Activated CD8-positive, alpha-beta memory T cell treated with anti-CD3 and anti-CD28 coated beads, Interleukin-2, amount 50 U/mL, for 1 hour (primary cell): ENCODE data around the gene FAM180A.

Experiments used
- DNase-seq: peaks from one replicate; pipeline ENCODE4 v3.0.0-alpha.2; 2020; ENCODE audit errors: extremely low read depth

FAM180A gene

GRCh38 chr7:135771961-135772638 lies 23.5 kb upstream of the FAM180A start:
- no peak for DNase-seq

DNA sequence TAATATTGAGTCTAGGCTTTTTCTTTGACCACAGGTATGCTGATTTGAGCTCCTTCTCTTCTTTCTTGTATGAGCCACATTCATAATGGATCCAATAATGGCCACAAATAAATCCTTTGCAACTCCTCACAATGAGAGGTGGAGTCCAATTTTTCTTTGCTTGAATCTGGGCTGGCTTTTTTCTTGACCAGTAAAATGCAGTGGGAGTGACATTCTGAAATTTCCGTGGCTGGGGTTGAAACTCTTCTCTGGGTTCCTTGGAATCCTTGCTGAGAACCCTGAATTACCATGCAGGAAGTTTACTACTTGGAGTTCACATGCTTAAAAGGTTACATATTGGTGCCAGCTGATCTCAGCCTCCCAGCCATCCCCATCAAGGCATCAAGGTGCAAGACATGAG lies 22.4 kb upstream of the FAM180A start:
- no peak for DNase-seq

DNA sequence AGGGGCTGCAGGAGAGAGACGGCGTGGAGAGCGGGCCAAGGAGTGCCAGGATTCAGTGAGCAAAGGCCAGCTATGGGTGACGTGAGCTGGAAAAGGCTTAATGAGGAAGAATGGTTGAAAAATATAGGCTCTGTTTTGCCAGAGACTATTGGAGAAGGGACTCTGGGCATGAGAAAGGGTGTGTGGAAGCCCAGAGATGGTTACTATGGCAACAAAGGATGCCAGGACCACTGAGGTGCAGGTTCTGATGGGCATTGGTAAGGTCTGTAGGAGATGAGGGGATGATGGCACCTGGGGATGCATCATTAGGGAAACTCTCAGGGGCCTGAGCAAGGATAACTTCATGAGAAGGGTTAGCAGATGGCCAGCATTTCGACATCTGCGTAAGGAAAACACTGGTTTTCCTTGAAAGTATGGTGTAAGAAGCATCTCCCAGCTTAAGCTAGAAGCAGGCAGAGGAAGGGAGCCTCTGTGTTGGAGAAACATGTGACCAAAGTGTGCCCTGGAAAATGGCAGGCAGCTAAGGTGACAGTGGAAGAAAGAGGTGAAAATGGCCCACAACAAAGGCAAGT lies 21.6 kb upstream of the FAM180A start:
- no peak for DNase-seq

- no peak for DNase-seq
Measured at GRCh38 chr7:135769005-135769802, 20.6 kb upstream of the FAM180A start.

GRCh38 chr7:135768467-135768866 lies 19.9 kb upstream of the FAM180A start:
- no peak for DNase-seq

DNA sequence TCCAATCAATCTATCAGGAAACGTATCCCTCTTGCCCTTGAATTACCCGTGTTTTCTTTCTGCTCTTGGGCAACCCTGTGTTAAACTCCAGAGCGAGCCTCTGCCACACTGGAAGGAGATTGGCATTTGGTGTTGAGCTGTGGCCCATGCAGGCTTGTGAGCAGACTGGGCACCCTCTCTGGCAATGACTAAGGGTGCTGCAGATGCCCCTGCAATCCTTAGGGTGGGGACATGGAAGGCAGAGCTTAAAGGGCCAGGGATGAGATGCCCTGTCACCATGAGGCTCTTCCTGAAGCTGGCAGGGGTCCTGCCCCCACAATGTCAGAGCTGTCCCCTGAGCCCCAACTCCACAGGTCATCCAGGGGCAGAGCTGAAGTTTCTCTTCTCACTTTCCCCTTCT lies 19.5 kb upstream of the FAM180A start:
- DNase-seq, result no peak

DNA sequence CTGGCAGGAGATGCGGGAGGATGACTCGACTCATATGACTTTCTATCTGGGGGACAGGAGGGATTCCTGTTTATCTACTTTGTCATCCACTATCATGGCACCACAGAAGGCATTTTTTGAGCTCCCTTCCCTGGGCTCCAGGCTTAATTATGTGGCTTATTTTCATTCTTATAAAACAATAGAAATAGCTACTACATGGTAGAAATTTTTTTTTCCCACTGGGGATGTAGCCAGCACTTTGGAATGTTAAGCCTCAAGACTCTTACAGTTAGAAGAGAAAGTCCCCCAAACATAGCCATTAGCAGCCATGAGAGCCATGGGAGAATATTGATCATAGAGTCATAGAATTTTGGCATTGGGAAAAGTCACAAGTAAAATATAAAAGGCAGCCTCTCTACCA lies 14.6 kb upstream of the FAM180A start:
- DNase-seq, result no peak

GRCh38 chr7:135761751-135762488 lies 13.3 kb upstream of the FAM180A start:
- no peak for DNase-seq

GRCh38 chr7:135759532-135759931 lies 10.9 kb upstream of the FAM180A start:
- no peak for DNase-seq

DNA sequence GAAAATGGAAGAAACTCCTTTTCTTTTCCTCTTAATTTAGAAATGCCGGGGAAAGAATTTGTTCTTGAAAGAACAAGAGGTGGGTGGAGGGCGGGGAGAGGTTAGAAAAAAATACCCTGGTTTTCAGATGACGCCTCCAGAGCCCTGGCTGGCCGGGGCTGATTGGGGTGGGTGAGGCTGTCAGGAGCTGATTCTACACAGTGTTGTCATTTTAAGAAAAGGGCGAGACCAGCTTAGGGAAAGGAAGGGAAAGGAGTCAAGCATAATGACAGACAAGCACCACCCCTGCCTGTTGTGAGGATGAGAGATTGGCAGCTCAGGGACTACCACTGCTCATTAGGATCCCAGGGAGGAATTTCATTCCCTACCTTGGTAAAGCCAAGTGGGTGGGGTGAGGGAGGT lies 9.9 kb upstream of the FAM180A start:
- no peak for DNase-seq

DNA sequence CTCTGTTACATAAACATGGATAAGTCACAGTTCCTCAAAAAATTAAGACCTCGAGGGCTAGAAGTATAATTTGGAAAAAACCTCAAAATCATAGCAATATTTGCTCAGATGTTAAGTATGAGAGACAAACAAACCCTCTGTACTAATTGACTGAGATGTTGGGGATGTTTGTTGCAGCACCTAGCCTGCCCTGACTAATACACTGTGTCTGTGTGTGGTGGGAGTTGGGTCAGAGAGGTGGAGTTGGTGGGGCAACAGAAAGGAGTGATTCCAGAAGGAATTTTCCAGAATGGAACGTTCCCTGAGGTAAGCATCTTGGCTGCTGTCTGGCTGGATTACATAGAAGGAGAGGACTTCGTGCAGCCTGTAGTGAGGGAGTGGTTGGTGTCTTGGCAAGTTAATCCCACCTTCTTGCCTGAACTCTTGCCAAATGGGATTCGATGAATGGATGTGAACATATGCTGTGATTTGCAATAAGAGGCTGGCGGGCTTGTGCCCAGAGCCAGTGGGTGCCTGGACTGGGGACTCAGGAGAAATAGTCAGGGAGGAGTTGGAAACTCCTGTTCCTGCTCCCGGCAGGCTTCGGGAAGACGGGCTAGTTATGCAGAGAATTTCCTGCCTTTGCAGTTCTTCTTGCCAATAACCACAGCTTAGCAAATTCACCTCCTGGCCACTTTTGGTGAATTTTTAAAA lies 9.3 kb upstream of the FAM180A start:
- DNase-seq, result no peak

GRCh38 chr7:135756191-135756590 lies 7.6 kb upstream of the FAM180A start:
- no peak for DNase-seq

DNA sequence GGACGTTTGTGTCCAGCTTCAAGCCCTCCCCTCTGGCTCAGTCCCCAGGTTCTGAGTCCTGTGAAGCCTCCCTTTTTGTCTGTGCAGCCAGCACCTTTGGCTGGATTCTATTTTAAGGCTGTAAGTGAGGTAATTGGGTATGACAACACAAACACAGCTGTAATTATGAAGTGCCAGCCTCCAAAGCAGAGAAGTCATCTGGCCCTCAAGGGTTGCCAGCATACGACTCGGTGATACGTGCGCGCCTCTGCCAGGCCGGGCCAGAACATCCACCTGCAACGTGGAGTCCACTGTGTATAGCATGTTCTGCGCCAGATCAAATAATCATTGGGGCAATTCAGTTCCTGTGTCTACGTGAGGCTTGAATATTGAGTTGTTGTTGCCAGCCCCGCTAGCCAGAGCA lies 6.7 kb upstream of the FAM180A start:
- DNase-seq, result no peak

- DNase-seq, result no peak
Measured at GRCh38 chr7:135753616-135754413, 5.2 kb upstream of the FAM180A start.

DNA sequence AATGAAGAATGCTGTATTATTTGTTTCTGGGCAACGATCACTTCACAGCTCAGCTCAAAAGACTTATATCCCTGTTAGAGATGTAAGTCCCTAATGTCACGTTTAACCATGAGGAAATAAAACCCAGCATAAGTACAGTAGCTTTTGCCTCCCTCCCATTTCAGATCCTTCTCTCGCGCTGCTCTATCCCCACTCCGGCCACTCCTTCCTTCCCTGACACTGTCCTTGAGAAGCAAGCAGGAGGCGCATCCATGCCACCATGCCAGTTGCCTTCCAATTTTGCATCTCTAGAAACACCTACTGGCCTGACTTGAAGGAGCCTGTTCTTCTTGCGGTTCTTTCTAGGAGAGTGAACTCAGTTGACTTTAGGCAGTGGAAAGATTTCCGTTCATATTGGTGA lies 1.2 kb downstream of the FAM180A start:
- no peak for DNase-seq

GRCh38 chr7:135745703-135746312 lies 2.8 kb downstream of the FAM180A start:
- DNase-seq, result no peak

DNA sequence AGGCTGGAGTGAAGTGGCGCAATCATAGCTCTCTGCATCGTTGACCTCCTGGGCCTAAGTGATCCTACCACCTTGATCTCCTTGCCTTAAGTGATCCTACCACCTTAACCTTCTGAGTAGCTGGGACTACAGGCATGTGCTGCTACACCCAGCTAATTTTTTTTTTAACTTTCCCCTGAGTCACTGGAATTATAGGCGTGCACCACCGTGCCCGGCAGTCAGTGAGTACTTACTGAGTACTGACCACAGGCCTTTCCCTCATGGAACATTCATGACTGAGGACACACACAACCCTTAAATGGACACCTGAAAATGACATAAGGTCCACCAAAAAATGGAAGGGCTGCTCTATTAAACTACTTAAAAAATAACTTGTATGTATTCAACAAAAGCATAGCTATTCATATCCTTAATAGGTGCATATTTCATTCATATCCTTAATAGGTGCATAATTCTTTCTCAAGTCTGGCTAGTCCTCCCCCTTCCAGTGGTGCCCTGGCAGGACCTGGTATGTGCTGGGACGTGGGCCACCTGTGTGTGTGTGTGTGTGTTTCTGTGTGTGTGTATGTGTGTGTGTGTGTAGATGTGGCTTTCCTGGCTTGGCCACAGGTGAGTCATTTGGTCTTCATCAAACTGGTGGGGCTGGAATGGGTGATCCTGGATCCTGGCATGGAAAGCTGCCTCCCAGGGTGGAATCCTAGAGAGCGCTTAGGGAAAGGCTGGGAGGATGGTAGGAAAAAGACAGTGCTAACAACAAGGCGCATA lies 3.5 kb downstream of the FAM180A start:
- DNase-seq, result no peak

GRCh38 chr7:135743907-135744731 lies 4.5 kb downstream of the FAM180A start:
- DNase-seq, result no peak

GRCh38 chr7:135742371-135742770 lies 6.2 kb downstream of the FAM180A start:
- no peak for DNase-seq
